PC-3 (cell line): ENCODE results near the gene DMD.

ENCODE experiments used
- CTCF ChIP-seq: fragments of 300-600 bp; sonication (generic); conservative IDR thresholded peaks from 2 replicates; pipeline ENCODE4 v1.5.1; 2017; ENCODE audit warnings: antibody characterized with exemption, low read depth, mild to moderate bottlenecking, low read length
- EZH2 ChIP-seq: fragments of 300-600 bp; sonication (generic); IDR thresholded peaks from one replicate; pipeline ENCODE4 v1.6.1; 2017; ENCODE audit warnings: antibody characterized with exemption, mild to moderate bottlenecking, low read length; ENCODE audit not compliant: unreplicated experiment
- EZH2phosphoT487 ChIP-seq: fragments of 300-600 bp; sonication (generic); IDR thresholded peaks from 2 replicates; pipeline ENCODE4 v1.6.1; 2018; ENCODE audit warnings: mild to moderate bottlenecking, antibody characterized with exemption, low read length, borderline replicate concordance

DNA sequence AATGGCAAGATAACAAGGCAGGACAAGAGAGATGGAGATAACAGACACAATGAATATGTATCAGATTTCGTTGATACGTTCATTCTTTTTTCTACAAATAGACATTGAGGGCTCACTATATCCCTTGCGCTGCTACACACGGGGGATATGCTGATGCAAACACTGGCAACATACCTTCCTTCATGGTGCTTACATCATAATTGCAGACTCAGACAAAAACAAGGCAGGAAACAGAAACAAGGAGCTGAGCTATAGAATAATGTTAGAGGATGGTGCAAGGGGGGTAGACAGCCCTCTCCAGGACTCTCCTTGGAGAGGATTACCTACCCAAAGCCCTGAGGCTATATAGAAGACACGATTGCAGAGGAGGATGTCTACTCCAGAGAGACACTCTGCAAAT, 1069.5 kb downstream of the DMD start:
- no peak for TF ChIP-seq EZH2
- no peak for TF ChIP-seq CTCF
- TF ChIP-seq EZH2phosphoT487 = no peak
